ENCODE data around the gene CCR8.

- TF ChIP-seq, protein P1, sequence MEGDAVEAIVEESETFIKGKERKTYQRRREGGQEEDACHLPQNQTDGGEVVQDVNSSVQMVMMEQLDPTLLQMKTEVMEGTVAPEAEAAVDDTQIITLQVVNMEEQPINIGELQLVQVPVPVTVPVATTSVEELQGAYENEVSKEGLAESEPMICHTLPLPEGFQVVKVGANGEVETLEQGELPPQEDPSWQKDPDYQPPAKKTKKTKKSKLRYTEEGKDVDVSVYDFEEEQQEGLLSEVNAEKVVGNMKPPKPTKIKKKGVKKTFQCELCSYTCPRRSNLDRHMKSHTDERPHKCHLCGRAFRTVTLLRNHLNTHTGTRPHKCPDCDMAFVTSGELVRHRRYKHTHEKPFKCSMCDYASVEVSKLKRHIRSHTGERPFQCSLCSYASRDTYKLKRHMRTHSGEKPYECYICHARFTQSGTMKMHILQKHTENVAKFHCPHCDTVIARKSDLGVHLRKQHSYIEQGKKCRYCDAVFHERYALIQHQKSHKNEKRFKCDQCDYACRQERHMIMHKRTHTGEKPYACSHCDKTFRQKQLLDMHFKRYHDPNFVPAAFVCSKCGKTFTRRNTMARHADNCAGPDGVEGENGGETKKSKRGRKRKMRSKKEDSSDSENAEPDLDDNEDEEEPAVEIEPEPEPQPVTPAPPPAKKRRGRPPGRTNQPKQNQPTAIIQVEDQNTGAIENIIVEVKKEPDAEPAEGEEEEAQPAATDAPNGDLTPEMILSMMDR (conservative IDR thresholded peaks at IDR 0.05 in 1 of 2, IDR thresholded peaks at IDR 0.05 in 1 of 2; ENCODE audit: low read depth in 1 of 2, low read length in 2 of 2), result no peak
- no peak for TF ChIP-seq EZH2 (IDR thresholded peaks at IDR 0.05; ENCODE audit: low read length, missing control alignments)
Observed at GRCh38 chr3:39323494-39323893, 6.0 kb upstream of the CCR8 start.

Data from fibroblast of lung (primary cell).